Measurements from ENCODE around the gene HS6ST1.
"Not testable (repeated sequence)": the region's sequence is repeated elsewhere in the genome, so short reads cannot be mapped to it uniquely, and the experiment has no call there.

Gene HS6ST1

DNA sequence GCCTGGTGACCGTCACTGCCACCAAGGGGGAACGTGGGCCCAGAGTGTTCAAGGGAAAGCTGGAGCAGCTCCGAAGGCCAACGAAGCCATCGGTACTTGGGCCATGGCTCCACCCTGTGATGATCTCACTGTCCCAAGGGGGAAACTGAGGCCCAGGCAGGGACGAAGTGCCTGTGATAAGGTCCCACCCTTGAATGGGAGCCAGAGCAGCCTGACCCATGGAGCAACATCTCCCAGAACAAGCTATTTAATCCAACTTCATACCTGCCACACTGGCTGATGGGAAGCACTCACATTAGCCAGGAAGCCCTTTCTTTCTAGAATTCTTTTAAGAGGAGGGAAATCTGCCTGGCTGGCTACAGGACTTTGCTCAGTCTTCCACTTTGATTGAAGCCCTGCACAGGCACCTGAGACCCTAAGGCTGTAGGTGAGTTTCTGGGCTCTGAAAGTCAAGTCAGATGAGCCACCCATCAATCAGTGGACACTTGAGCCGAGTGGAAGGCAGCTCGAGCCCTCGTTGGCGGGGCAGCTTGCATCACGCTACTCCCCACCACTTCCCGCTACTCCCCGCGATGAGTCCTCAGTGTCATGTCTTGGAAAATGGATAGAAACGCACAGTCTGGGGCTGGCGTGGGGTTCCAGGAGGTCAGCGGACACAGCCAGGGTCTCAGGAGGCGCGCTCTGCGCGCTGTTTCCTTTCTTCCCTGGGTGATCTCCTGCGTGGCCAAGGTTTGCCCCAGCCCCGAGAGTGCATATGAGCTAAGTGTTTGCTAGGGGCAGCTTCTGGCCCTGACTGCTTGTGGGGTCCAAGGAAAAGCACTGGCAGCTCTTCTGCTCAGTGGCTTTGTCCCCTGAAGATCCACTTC is 2.5 kb upstream of the HS6ST1 start:
- peak; percentile 27 for DNase-seq

DNA sequence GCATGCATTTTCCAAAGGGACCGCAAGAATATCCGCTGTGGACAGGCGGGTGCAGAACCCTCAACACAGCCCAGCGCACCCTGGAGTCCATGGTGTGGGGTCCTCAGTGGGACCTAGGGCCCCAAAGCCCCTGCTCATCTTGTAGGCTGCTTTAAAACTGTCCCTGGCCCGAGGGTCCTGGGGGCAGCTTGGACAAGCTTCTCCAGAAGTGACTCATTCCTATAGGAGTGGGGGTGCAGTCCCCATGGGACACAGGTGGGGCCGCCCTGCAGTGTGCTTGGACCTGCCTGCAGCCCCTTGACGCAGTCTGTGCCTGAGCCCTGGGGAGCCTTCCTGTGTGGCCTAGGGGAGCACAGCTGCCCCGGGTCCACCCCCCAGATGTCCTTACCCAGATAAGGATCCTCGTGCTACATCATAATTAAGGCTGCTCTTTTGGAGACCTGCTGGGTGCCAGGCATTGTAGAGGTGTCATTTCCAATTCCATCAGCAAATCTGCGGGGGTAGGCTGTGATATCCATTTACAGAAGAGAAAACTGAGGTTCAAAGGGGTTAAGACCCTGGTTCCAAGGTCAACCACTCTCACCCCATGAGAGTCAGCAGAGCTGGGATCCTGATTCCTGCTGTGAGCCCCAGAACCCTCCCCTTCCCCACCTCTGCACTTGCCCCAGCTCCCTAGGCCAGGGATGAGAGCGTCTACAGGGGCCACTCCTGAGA is 1.7 kb upstream of the HS6ST1 start:
- DNase-seq = peak; percentile 32

GRCh38 chr2:128319631-128320191 is 1.0 kb upstream of the HS6ST1 start:
- peak; percentile 27 for DNase-seq

GRCh38 chr2:128318245-128318644 is 423 bp downstream of the HS6ST1 start:
- peak; percentile 45 for DNase-seq

GRCh38 chr2:128317899-128318225 is 806 bp downstream of the HS6ST1 start:
- not testable (repeated sequence) for DNase-seq

GRCh38 chr2:128317181-128317898 is 1.3 kb downstream of the HS6ST1 start:
- peak; percentile 42 for DNase-seq

DNA sequence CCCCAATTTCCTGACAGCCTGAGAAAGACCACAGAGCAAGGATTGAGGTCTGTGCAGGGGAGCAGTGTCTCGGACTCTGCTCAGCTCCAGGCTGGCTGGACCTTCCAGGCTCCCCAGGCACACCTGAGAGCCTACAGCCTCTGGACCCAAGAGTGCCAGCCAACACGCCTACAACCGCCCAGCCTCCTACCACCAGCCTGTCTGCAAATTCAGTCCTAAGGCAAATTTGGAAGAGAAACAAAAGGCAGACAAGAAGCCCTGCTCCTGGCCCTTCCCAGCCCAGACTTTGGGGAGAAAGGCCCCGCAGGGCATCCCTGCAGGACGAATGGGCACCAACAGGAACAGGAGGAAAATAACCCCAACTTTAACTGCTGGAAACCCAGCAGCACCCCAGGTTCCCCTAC is 1.9 kb downstream of the HS6ST1 start:
- no peak for DNase-seq

DNA sequence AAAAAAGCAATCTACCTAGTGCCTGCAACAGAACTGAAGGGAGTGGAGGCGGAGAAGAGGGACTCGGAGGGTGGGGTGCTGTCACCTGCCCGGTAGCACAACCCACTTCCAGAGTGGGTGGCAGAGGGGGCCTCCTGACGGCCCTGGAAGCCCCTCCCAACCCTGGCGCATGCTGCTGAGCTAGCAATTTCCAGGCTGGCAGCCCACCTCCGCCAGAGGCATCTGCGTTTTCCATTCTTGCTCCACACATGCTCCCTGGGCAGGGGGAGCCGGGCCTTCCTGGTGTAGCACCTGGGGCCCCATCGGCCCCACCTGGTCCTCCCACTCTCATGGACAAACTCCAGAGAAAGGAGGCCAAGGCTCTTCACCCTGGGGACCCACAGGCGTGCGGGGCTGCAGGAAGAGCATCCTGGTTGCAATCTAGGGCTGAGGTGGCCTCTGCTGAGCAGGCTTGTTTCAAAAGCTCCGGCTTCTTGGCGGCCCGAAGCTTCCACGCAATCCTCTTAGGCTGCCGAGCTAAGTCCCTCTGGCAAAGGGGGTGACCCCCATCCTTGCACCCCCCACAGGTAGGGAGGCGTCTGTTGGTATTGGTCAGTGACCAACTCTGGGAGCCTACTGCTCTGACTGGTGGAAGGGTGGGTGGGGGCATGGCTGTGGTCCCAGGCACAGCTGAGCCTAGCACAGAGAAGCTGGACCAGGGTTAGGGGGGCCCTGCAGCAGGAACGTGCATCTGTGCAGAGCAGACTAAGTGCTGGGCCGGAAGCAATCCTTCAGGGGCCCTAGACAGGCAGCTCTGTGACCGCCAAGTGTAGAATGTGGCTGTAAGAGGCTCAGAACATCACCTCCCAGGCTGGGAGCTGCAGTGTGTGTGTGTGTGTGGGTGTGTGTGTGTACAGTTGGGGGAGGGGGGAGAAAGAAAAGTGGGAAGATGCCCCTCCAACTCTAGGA is 2.6 kb downstream of the HS6ST1 start:
- DNase-seq = peak; percentile 29

GRCh38 chr2:128315122-128315828 is 3.4 kb downstream of the HS6ST1 start:
- peak; percentile 21 for DNase-seq

GRCh38 chr2:128314348-128315121 is 4.1 kb downstream of the HS6ST1 start:
- peak; percentile 24 for DNase-seq

- DNase-seq = no peak
Observed at GRCh38 chr2:128313931-128314347, 4.7 kb downstream of the HS6ST1 start.

DNA sequence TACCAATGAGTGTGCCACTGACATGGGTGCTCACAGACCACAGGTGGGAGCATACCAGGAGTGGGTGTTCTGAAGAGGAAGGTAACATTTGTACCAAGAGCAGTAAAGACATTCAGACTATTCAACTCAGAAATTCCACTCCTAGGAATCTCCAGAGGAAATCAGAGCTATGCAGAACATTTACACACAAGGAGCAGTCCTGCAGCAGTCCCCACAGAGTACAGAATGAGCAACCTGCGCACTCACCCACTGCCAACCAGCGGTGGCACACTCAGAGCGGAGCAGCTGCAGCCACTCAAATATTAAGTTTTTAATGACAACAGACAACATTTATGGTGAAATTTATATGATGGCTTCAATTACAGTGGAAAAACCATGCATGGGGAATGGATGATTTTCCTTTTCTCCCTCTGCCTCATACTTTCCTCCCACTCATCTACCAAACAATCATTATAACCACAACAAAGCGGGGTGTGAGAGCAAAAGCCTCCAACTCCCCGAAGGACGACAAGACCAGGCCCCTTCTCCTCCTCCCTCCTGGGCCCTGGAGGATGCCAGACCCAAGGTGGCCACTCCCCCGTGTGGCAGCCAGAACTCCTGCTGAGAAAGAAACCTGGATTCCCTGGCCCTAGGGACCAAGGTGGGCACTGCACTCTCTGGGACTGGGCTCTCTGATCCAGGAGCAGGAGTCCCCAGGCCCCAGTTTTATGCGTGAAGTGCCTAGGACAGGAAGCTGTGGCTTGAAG is 5.4 kb downstream of the HS6ST1 start:
- no peak for DNase-seq

GRCh38 chr2:128312411-128312810 is 6.3 kb downstream of the HS6ST1 start:
- no peak for DNase-seq

- DNase-seq = peak; percentile 25
Observed at GRCh38 chr2:128311755-128312341, 6.8 kb downstream of the HS6ST1 start.

DNA sequence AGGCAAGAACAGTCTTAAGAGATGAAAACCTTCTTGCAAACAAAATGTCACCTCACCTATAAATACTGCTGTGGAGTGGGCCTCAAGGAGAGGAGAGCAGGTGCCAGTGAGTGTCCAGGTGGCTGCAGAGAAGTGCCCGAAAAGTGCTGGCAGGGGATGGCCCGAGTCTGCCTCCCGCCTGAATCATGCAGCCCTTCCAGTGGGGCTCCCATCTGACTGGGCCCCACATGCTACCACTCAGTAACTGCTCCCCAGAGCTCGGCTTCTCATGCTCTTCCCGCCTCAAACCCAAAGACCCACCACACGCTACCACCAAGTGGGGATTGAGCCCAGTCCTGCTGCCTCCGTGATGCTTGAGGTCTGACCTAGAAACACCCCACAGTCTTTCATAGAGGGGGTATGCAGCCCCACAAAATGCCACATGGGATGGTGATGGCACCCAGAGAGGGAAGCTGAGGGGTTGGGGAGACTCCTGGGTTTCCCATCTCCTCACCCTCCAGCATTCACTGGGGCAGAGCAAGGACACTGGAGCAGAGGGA is 7.4 kb downstream of the HS6ST1 start:
- peak; percentile 12 for DNase-seq

DNA sequence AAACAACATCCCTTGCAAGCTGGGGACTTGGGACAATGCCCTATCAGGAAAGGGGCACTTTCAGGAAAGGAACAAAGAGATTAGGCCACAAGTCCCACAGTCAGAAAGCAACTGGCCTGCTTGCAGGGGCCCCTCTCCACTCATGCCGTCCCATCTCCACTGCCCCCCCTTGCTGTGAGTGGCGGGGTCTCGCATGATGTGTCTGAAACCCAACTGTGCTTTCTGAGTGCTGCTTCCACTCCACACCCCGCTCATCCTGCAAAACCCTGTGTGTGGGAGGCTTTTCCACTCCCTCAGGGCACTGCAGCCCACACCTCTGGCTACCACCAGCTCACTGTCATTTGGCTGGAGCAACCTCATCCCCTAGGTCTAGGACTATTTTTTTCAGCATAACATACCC is 7.9 kb downstream of the HS6ST1 start:
- no peak for DNase-seq

- DNase-seq = peak; percentile 26
Observed at GRCh38 chr2:128310094-128310716, 8.5 kb downstream of the HS6ST1 start.

GRCh38 chr2:128309280-128310093 is 9.2 kb downstream of the HS6ST1 start:
- no peak for DNase-seq
